NCI-H2081 treated with DMSO at 0.1 percent for 48 hours (cell line): ENCODE data around the gene MSH4.
"Not testable (repeated sequence)": the region's sequence is repeated elsewhere in the genome, so short reads cannot be mapped to it uniquely, and the experiment has no call there.

ENCODE experiments used
- DNase-seq: peaks from one replicate; lab custom pipeline; 2025; lab: John Stamatoyannopoulos, UW

MSH4 gene

DNA sequence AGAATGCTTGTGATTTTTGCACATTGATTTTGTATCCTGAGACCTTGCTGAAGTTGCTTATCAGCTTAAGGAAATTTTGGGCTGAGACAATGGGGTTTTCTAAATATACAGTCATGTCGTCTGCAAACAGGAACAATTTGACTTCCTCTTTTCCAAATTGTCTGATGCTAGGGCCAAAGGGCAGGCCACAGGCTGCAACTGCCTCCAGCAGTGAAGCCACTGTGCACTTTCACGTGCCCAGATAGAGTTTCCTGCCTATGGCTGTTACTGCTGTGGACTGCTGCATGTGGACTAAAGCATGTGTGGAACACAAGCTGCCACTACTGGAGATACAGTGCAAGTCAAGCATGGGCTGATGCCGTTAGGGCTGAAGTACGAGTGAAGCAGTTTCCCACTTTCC is 146.4 kb downstream of the MSH4 start:
- not testable (repeated sequence) for DNase-seq

GRCh38 chr1:75950176-75950575 is 153.5 kb downstream of the MSH4 start:
- no peak for DNase-seq

DNA sequence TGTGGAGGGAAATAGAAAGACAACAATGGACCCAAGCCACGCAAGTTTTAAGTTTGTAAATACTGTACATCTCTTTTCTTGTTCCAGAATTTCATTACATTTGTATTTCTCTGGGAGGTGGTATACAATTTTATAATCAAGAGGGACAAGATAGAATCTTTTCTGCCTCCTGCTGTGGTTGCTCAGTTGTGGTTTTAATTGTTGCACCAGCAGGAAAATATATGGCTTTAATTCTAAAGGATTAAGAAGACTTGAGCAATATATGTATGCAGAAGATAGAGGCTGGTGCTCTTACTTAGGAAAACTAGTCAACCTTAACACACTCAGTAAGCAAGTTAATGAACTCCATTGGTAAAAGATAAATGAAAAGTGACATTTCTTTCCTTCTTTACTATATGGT is 155.3 kb downstream of the MSH4 start:
- no peak for DNase-seq

GRCh38 chr1:75953461-75953860 is 156.8 kb downstream of the MSH4 start:
- DNase-seq, result no peak

- DNase-seq, result no peak
Measured at GRCh38 chr1:75954586-75954985, 157.9 kb downstream of the MSH4 start.
